Measurements from ENCODE around the gene ALX4.

Gene ALX4

DNA sequence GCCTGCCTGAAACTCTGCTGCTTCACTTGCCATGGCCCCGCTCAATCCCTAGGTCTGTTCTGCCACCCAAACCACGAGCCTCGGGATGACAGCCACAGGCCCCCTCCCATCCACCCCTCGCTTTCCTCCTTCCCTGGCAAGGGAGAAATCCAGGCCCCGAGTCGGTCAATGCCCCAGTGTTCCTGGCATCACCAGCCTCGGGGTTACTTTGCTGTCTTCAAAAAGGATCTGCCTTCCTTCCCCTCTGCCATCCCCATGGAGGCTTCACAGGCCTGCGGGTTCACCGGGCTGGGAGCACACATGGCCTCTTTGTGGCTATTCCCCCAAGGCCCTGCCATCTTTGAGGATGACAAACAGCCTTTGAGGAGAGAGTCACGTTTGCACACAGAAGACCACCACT, 38.8 kb upstream of the ALX4 start:
- no peak for DNase-seq
- H3K4me2 ChIP-seq (ENCODE audit: low read length, poor library complexity, severe bottlenecking) = no peak overlapping the region
- H3K14ac ChIP-seq (ENCODE audit: low read length in 2 of 2) = no peak overlapping the region
- no peak overlapping the region for H2BK5ac ChIP-seq (ENCODE audit: low read depth, low read length, poor library complexity, severe bottlenecking)
- no peak overlapping the region for H4K91ac ChIP-seq (ENCODE audit: low read length)
- H3K36me3 ChIP-seq (ENCODE audit: control insufficient read depth in 1 of 2, insufficient read depth in 2 of 2, low read depth in 1 of 2, low read length in 2 of 2) = no peaks in the 10 kb centered on the region
- no peak overlapping the region for H3K18ac ChIP-seq (ENCODE audit: low read depth in 1 of 2, low read length in 2 of 2)
- H3K9ac ChIP-seq (ENCODE audit: low read length) = no peak overlapping the region
- H3K9me3 ChIP-seq (ENCODE audit: control insufficient read depth, low read length) = no peaks in the 10 kb centered on the region
- H3K4me3 ChIP-seq (ENCODE audit: insufficient read depth in 1 of 2, low read depth in 1 of 2, low read length in 2 of 2) = no peak overlapping the region
- H4K8ac ChIP-seq (ENCODE audit: low read length) = no peak overlapping the region
- no peaks in the 10 kb centered on the region for H3K4me1 ChIP-seq (ENCODE audit: control insufficient read depth, insufficient read depth, low read depth, low read length)
- H3K27me3 ChIP-seq (ENCODE audit: control insufficient read depth in 1 of 2, insufficient read depth in 1 of 2, low read length in 2 of 2) = peaks cover 72 to 89% of the 10 kb centered on the region in 2 experiments
- no peak overlapping the region for H3K23ac ChIP-seq (ENCODE audit: low read length in 2 of 2)
- H3K27ac ChIP-seq (ENCODE audit: low read length, poor library complexity, severe bottlenecking) = no peak overlapping the region
- H3K79me1 ChIP-seq (replicated peaks; ENCODE audit: low read length, poor library complexity, severe bottlenecking) = no peaks in the 10 kb centered on the region
- H2BK120ac ChIP-seq (ENCODE audit: low read depth, low read length) = no peak overlapping the region
- H2AFZ ChIP-seq (ENCODE audit: low read depth, low read length) = no peak overlapping the region
- no peak overlapping the region for H3K4ac ChIP-seq (ENCODE audit: low read depth in 1 of 2, low read length in 2 of 2)
- WGBS = 76% methylated on average over 9 of the region's 10 CpGs
- no peak overlapping the region for H2BK12ac ChIP-seq (ENCODE audit: low read length in 2 of 2)
- H2BK15ac ChIP-seq (ENCODE audit: low read depth, poor library complexity, severe bottlenecking) = no peak overlapping the region
- H2AK5ac ChIP-seq (ENCODE audit: low read length, severe bottlenecking) = no peak overlapping the region

DNA sequence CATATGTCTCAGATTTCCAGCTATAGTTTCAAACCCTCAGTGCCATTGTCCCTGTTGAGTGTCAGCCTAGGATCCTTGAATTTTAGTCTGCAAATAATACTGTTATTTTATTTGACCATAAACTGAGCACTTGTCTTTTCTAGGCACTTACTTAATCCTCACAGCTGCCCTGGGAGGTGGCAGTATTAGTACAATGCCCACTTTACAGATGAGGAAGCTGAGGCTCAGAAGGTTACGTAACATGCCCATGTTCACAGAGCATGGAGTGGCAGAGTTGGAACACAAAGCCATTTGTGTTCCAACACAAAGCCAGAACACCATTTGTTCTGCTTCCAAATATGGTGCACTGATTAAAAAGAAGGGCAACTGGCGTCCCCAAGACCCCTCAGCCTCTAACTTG, 38.2 kb upstream of the ALX4 start:
- no peaks in the 10 kb centered on the region for H3K9me3 ChIP-seq (ENCODE audit: control insufficient read depth, low read length)
- H2BK120ac ChIP-seq (ENCODE audit: low read depth, low read length) = no peak overlapping the region
- no peak overlapping the region for H2BK5ac ChIP-seq (ENCODE audit: low read depth, low read length, poor library complexity, severe bottlenecking)
- no peak overlapping the region for H3K9ac ChIP-seq (ENCODE audit: low read length)
- no peak overlapping the region for H3K23ac ChIP-seq (ENCODE audit: low read length in 2 of 2)
- no peak overlapping the region for H3K18ac ChIP-seq (ENCODE audit: low read depth in 1 of 2, low read length in 2 of 2)
- H3K4me3 ChIP-seq (ENCODE audit: insufficient read depth in 1 of 2, low read depth in 1 of 2, low read length in 2 of 2) = no peak overlapping the region
- no peak overlapping the region for H2AFZ ChIP-seq (ENCODE audit: low read depth, low read length)
- no peak overlapping the region for H2BK12ac ChIP-seq (ENCODE audit: low read length in 2 of 2)
- H2BK15ac ChIP-seq (ENCODE audit: low read depth, poor library complexity, severe bottlenecking) = no peak overlapping the region
- H3K14ac ChIP-seq (ENCODE audit: low read length in 2 of 2) = no peak overlapping the region
- no peak overlapping the region for H4K8ac ChIP-seq (ENCODE audit: low read length)
- H3K36me3 ChIP-seq (ENCODE audit: control insufficient read depth in 1 of 2, insufficient read depth in 2 of 2, low read depth in 1 of 2, low read length in 2 of 2) = no peaks in the 10 kb centered on the region
- WGBS = 43% methylated on average over 2 of the region's 2 CpGs
- H3K4me2 ChIP-seq (ENCODE audit: low read length, poor library complexity, severe bottlenecking) = no peak overlapping the region
- no peak overlapping the region for H3K4ac ChIP-seq (ENCODE audit: low read depth in 1 of 2, low read length in 2 of 2)
- no peak overlapping the region for H4K91ac ChIP-seq (ENCODE audit: low read length)
- no peak overlapping the region for H3K27ac ChIP-seq (ENCODE audit: low read length, poor library complexity, severe bottlenecking)
- no peaks in the 10 kb centered on the region for H3K79me1 ChIP-seq (replicated peaks; ENCODE audit: low read length, poor library complexity, severe bottlenecking)
- H3K27me3 ChIP-seq (ENCODE audit: control insufficient read depth in 1 of 2, insufficient read depth in 1 of 2, low read length in 2 of 2) = peaks cover 78 to 95% of the 10 kb centered on the region in 2 experiments
- no peak for DNase-seq
- H3K4me1 ChIP-seq (ENCODE audit: control insufficient read depth, insufficient read depth, low read depth, low read length) = no peaks in the 10 kb centered on the region
- no peak overlapping the region for H2AK5ac ChIP-seq (ENCODE audit: low read length, severe bottlenecking)

GRCh38 chr11:44347538-44347937, 37.6 kb upstream of the ALX4 start:
- WGBS = 96% methylated on average over 4 of the region's 5 CpGs
- H3K27me3 ChIP-seq (ENCODE audit: control insufficient read depth in 1 of 2, insufficient read depth in 1 of 2, low read length in 2 of 2) = peaks cover 79 to 93% of the 10 kb centered on the region in 2 experiments
- H3K27ac ChIP-seq (ENCODE audit: low read length, poor library complexity, severe bottlenecking) = no peak overlapping the region
- no peak overlapping the region for H2AK5ac ChIP-seq (ENCODE audit: low read length, severe bottlenecking)
- no peak overlapping the region for H3K23ac ChIP-seq (ENCODE audit: low read length in 2 of 2)
- no peak overlapping the region for H3K4me2 ChIP-seq (ENCODE audit: low read length, poor library complexity, severe bottlenecking)
- H2BK12ac ChIP-seq (ENCODE audit: low read length in 2 of 2) = no peak overlapping the region
- no peak overlapping the region for H3K14ac ChIP-seq (ENCODE audit: low read length in 2 of 2)
- no peak overlapping the region for H3K9ac ChIP-seq (ENCODE audit: low read length)
- no peak overlapping the region for H2BK120ac ChIP-seq (ENCODE audit: low read depth, low read length)
- no peak overlapping the region for H3K4me3 ChIP-seq (ENCODE audit: insufficient read depth in 1 of 2, low read depth in 1 of 2, low read length in 2 of 2)
- H2AFZ ChIP-seq (ENCODE audit: low read depth, low read length) = no peak overlapping the region
- H4K91ac ChIP-seq (ENCODE audit: low read length) = no peak overlapping the region
- no peaks in the 10 kb centered on the region for H3K79me1 ChIP-seq (replicated peaks; ENCODE audit: low read length, poor library complexity, severe bottlenecking)
- no peak overlapping the region for H2BK15ac ChIP-seq (ENCODE audit: low read depth, poor library complexity, severe bottlenecking)
- H2BK5ac ChIP-seq (ENCODE audit: low read depth, low read length, poor library complexity, severe bottlenecking) = no peak overlapping the region
- no peak for DNase-seq
- H4K8ac ChIP-seq (ENCODE audit: low read length) = no peak overlapping the region
- H3K4ac ChIP-seq (ENCODE audit: low read depth in 1 of 2, low read length in 2 of 2) = no peak overlapping the region
- no peaks in the 10 kb centered on the region for H3K4me1 ChIP-seq (ENCODE audit: control insufficient read depth, insufficient read depth, low read depth, low read length)
- no peaks in the 10 kb centered on the region for H3K36me3 ChIP-seq (ENCODE audit: control insufficient read depth in 1 of 2, insufficient read depth in 2 of 2, low read depth in 1 of 2, low read length in 2 of 2)
- H3K9me3 ChIP-seq (ENCODE audit: control insufficient read depth, low read length) = no peaks in the 10 kb centered on the region
- H3K18ac ChIP-seq (ENCODE audit: low read depth in 1 of 2, low read length in 2 of 2) = no peak overlapping the region

DNA sequence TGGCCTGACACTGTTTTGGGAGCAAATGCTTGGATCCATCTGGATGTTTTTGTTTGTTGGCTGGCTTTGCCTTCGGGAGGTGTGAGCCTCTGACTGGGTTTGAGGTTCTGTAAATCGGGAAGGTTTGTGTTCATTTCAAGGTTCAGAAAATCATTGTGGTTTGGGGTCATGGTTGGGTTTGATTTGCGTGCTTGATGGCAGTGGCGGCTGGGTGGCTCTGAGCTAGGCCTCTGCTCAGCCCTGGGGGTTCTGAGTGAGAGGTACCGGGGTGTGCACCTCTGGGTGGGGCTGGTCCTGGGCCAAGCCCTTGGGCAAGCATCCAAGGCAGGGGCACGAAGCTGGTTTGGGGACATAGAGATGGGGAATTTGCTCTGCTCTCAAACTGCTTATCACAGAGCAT, 37.0 kb upstream of the ALX4 start:
- no peak overlapping the region for H2BK12ac ChIP-seq (ENCODE audit: low read length in 2 of 2)
- no peaks in the 10 kb centered on the region for H3K9me3 ChIP-seq (ENCODE audit: control insufficient read depth, low read length)
- no peak overlapping the region for H2BK5ac ChIP-seq (ENCODE audit: low read depth, low read length, poor library complexity, severe bottlenecking)
- no peak overlapping the region for H2BK120ac ChIP-seq (ENCODE audit: low read depth, low read length)
- H3K79me1 ChIP-seq (replicated peaks; ENCODE audit: low read length, poor library complexity, severe bottlenecking) = no peaks in the 10 kb centered on the region
- no peak overlapping the region for H2BK15ac ChIP-seq (ENCODE audit: low read depth, poor library complexity, severe bottlenecking)
- no peak overlapping the region for H4K8ac ChIP-seq (ENCODE audit: low read length)
- H2AFZ ChIP-seq (ENCODE audit: low read depth, low read length) = no peak overlapping the region
- no peak overlapping the region for H3K27ac ChIP-seq (ENCODE audit: low read length, poor library complexity, severe bottlenecking)
- H3K4me3 ChIP-seq (ENCODE audit: insufficient read depth in 1 of 2, low read depth in 1 of 2, low read length in 2 of 2) = no peak overlapping the region
- no peak overlapping the region for H3K9ac ChIP-seq (ENCODE audit: low read length)
- DNase-seq = no peak
- WGBS = 77% methylated on average over 6 of the region's 6 CpGs
- no peak overlapping the region for H4K91ac ChIP-seq (ENCODE audit: low read length)
- H3K4ac ChIP-seq (ENCODE audit: low read depth in 1 of 2, low read length in 2 of 2) = no peak overlapping the region
- H3K36me3 ChIP-seq (ENCODE audit: control insufficient read depth in 1 of 2, insufficient read depth in 2 of 2, low read depth in 1 of 2, low read length in 2 of 2) = no peaks in the 10 kb centered on the region
- no peak overlapping the region for H2AK5ac ChIP-seq (ENCODE audit: low read length, severe bottlenecking)
- H3K18ac ChIP-seq (ENCODE audit: low read depth in 1 of 2, low read length in 2 of 2) = no peak overlapping the region
- no peak overlapping the region for H3K14ac ChIP-seq (ENCODE audit: low read length in 2 of 2)
- H3K4me1 ChIP-seq (ENCODE audit: control insufficient read depth, insufficient read depth, low read depth, low read length) = no peaks in the 10 kb centered on the region
- H3K23ac ChIP-seq (ENCODE audit: low read length in 2 of 2) = no peak overlapping the region
- H3K27me3 ChIP-seq (ENCODE audit: control insufficient read depth in 1 of 2, insufficient read depth in 1 of 2, low read length in 2 of 2) = peaks cover 79 to 95% of the 10 kb centered on the region in 2 experiments
- H3K4me2 ChIP-seq (ENCODE audit: low read length, poor library complexity, severe bottlenecking) = no peak overlapping the region
